Measurements from ENCODE around the gene ACADVL. TPM values are rescaled to one million over a fixed set of nuclear protein-coding genes. Genes with fewer than 3 reads are reported as not detected.
"Not testable (repeated sequence)": the region's sequence is repeated elsewhere in the genome, so short reads cannot be mapped to it uniquely, and the experiment has no call there.

ACADVL gene
- total RNA-seq, 1 donor from 2014 or later: 693 TPM

DNA sequence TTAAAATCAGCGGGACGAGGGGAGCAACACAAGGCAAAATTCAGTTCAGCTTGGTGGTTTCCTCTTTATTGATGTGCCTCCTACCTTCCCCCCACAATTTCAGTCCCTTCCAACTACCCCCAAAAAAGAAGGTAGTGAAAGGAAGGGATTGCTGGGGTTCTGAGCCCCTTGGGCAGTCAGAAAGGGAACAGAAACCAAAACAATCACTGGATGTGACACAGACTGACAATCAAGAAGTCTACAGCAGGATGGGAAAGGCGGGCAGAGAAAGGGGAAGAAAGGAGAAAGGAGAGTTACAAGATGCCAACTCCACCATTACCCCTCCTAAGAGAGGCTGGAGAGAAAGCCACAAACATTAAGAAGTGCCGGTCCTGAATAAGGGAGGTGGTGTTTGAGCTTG, 20.6 kb downstream of the ACADVL start:
- peaks cover 31% of the 10 kb centered on the region for H3K4me1 Mint-ChIP-seq (ENCODE audit: low read depth)
- TF ChIP-seq, protein P1, sequence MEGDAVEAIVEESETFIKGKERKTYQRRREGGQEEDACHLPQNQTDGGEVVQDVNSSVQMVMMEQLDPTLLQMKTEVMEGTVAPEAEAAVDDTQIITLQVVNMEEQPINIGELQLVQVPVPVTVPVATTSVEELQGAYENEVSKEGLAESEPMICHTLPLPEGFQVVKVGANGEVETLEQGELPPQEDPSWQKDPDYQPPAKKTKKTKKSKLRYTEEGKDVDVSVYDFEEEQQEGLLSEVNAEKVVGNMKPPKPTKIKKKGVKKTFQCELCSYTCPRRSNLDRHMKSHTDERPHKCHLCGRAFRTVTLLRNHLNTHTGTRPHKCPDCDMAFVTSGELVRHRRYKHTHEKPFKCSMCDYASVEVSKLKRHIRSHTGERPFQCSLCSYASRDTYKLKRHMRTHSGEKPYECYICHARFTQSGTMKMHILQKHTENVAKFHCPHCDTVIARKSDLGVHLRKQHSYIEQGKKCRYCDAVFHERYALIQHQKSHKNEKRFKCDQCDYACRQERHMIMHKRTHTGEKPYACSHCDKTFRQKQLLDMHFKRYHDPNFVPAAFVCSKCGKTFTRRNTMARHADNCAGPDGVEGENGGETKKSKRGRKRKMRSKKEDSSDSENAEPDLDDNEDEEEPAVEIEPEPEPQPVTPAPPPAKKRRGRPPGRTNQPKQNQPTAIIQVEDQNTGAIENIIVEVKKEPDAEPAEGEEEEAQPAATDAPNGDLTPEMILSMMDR (IDR thresholded peaks at IDR 0.05; ENCODE audit: unreplicated experiment): no peak
- peaks cover 19% of the 10 kb centered on the region for H3K36me3 Mint-ChIP-seq (ENCODE audit: insufficient read depth)
- peak overlapping the region; percentile 97 for H3K4me3 Mint-ChIP-seq (ENCODE audit: low read depth)
- no peaks in the 10 kb centered on the region for H3K27me3 Mint-ChIP-seq
- no peaks in the 10 kb centered on the region for H3K9me3 Mint-ChIP-seq (ENCODE audit: low read depth)
- peak overlapping the region; percentile 100 for H3K27ac Mint-ChIP-seq
- DNase-seq (ENCODE audit: low spot score, unreplicated experiment): no peak

DNA sequence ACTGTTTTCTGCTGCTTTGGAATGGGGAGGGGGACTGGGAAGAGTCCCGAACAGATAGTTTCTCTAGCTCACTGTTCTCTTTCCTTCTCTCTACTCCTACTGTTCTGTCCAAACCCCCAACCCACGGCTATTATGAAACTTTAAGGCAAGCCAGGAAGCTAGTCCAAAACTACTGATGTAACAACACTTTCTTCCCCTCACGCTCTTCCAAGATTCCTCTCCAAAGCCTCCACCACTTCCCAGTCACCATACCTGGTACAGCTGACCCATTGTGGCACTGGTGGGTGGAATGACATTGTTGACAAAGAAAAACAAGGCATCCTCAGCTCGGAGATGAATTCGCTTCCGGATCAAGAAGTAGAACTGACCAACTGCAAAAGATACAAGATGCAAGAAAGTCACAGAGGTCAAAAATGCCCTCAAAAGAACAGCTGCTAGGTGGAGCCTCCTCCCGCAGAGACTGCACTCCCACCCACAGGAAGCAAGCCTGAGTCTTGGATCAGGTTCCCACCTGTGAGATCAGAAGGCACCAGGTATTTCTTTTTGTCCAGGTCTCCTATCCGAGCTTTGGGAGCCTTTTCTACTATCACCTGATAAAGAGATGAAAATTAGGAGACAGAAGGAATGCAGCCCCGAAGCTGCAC, 21.5 kb downstream of the ACADVL start:
- Mint-ChIP-seq H3K4me1 (ENCODE audit: low read depth) (peaks cover 31% of the 10 kb centered on the region), H3K4me3 (ENCODE audit: low read depth) (peak overlapping the region; percentile 97), H3K27ac (peak overlapping the region; percentile 100), H3K27me3 (no peaks in the 10 kb centered on the region), H3K9me3 (ENCODE audit: low read depth) (no peaks in the 10 kb centered on the region), H3K36me3 (ENCODE audit: insufficient read depth) (peaks cover 20% of the 10 kb centered on the region)
- TF ChIP-seq, protein P1 (IDR thresholded peaks at IDR 0.05; ENCODE audit: unreplicated experiment): no peak
- DNase-seq (ENCODE audit: low spot score, unreplicated experiment): no peak

DNA sequence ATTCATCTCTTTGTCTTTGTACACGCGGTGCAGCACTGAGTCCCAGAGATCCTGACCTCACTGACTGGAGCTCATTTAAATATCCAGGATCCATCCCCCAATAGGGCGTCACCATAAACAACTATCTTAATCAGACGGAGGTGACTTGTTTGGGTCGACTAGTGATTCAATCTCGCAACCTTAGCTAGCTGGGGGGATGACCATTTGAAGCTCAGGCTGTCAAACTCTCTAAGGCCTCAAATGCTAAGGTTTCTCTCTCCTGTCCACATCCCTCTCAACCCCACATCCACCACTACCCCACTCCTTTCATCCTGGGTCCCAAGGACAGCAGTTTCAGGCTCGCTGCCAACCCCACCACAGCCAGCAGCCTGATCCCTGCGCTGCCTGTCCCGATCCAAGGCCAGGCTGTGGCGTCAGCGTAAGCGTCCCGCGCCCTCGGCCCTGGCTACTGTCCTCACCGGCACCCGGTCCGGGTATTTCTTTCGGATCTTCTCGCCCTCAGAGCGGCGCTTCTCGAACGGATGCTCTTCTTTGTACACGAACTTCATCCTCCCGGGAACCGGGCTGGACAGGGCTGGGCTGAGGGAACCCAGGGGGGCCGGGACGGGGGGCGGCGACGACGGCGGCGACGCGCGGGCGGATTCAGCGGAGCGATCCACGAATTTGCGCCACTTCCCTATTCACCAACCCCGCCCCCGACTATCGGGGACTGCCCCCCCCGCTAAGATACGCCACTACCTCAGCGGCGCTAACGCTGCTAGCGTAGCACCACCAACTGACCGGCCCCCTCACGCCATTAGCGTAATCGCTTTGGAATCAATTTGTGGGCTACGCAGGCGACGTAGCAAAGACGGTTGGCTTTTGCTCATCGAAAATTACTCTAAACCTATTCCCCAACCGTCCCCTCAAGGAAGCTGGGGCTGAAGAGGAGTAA, 22.3 kb downstream of the ACADVL start, which contains the start of gene GABARAP:
GABARAP (minus strand) TSS at position 667 of the 934 bp plus-strand sequence; CDS start at position 548, 119 bp downstream.
- no peaks in the 10 kb centered on the region for H3K27me3 Mint-ChIP-seq
- peak within 1 kb of the TSS; percentile 100 for H3K27ac Mint-ChIP-seq
- peak within 1 kb of the TSS; percentile 97 for H3K4me3 Mint-ChIP-seq (ENCODE audit: low read depth)
- H3K9me3 Mint-ChIP-seq (ENCODE audit: low read depth): no peaks in the 10 kb centered on the region
- peaks cover 27% of the 10 kb centered on the region for H3K4me1 Mint-ChIP-seq (ENCODE audit: low read depth)
- peak; percentile 88 for DNase-seq (ENCODE audit: low spot score, unreplicated experiment)
- TF ChIP-seq, protein P1 (IDR thresholded peaks at IDR 0.05; ENCODE audit: unreplicated experiment): no peak
- peaks cover 21% of the 10 kb centered on the region for H3K36me3 Mint-ChIP-seq (ENCODE audit: insufficient read depth)

DNA sequence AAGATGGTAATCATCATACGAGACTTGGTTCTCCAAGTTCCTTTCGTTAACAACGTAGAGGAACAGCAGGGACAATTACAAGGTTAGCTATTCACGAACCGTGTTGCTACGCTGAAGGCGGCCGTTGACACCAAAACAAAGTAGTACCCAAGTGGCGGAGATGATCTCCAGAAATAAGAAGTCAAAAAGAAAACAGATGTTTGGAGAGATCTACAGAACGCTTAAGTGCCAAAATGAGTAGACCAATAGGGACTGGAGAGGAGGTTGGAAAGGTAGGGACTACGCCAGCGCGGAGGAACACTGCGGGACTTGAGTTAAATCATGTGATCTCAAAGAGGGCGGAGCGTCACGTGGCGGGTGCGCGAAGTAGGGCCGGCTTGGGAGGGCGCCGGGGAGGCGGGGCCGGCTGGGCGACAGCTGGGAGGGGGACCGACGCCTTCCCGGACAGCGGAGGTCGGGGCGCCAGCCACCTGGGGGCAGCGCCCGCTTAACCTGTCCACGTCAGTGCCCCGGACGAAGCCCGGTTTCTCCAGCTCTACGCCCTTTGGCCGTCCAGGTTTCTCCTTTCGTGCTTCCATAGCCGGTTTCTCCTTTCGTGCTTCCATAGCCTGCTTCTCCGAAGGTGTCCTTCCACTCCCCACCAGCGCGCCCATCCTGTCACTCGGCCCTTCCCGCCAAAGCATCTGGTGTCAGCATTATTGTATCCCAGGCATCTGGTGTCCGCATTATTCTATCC, 23.1 kb downstream of the ACADVL start:
- H3K9me3 Mint-ChIP-seq (ENCODE audit: low read depth): no peaks in the 10 kb centered on the region
- peaks cover 23% of the 10 kb centered on the region for H3K4me1 Mint-ChIP-seq (ENCODE audit: low read depth)
- peak overlapping the region; percentile 100 for H3K27ac Mint-ChIP-seq
- TF ChIP-seq, protein P1 (IDR thresholded peaks at IDR 0.05; ENCODE audit: unreplicated experiment): peak; percentile 29
- peaks cover 20% of the 10 kb centered on the region for H3K36me3 Mint-ChIP-seq (ENCODE audit: insufficient read depth)
- peak overlapping the region; percentile 97 for H3K4me3 Mint-ChIP-seq (ENCODE audit: low read depth)
- H3K27me3 Mint-ChIP-seq: no peaks in the 10 kb centered on the region
- DNase-seq (ENCODE audit: low spot score, unreplicated experiment): peak; percentile 91

DNA sequence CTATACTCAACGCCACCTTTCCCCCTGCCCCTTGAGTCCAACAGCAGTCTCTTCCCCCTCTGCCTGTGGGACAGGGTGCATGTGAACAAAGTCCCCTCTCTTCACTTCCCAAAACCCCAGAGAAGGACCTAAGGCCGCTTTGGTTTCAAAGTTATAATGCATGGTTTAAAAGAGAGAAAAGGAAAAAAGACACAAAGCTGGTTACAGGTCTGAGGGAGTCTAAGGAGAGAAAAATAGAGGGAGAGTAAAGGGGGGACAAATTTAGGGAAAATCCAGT, 23.7 kb downstream of the ACADVL start:
- Mint-ChIP-seq H3K27me3 (no peaks in the 10 kb centered on the region), H3K4me3 (ENCODE audit: low read depth) (peak overlapping the region; percentile 97), H3K27ac (peak overlapping the region; percentile 94), H3K9me3 (ENCODE audit: low read depth) (no peaks in the 10 kb centered on the region), H3K36me3 (ENCODE audit: insufficient read depth) (peaks cover 20% of the 10 kb centered on the region), H3K4me1 (ENCODE audit: low read depth) (peaks cover 23% of the 10 kb centered on the region)
- TF ChIP-seq, protein P1 (IDR thresholded peaks at IDR 0.05; ENCODE audit: unreplicated experiment): no peak
- no peak for DNase-seq (ENCODE audit: low spot score, unreplicated experiment)

DNA sequence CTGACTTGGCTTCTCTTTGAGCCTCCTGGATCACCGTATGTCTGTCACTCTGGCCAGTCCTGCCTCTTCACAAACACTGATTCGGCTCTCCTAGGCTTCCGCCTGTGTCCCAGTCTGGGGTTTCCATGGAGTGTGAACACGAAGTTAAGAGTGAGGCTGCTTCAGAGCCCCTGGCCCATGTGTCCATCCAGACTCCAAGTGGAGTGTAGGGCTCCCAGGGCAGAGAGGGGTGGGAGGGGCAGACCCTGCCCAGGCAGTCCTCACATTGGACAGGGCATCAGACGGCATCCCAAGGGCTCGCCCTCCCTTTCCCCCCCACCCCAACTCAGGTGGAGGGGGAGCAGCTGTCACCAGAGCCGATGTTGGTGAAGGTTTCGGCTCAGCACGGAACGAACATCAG, 24.1 kb downstream of the ACADVL start:
- H3K9me3 Mint-ChIP-seq (ENCODE audit: low read depth); H3K27me3 Mint-ChIP-seq; DNase-seq (ENCODE audit: low spot score, unreplicated experiment): not testable (repeated sequence)
- Mint-ChIP-seq H3K36me3 (ENCODE audit: insufficient read depth) (peaks cover 20% of the 10 kb centered on the region), H3K27ac (peak overlapping the region; percentile 94), H3K4me3 (ENCODE audit: low read depth) (peak overlapping the region; percentile 24), H3K4me1 (ENCODE audit: low read depth) (peaks cover 23% of the 10 kb centered on the region)

Measured in progenitor cell of endocrine pancreas (in vitro differentiated cells).